BJ (cell line): ENCODE data around the gene CCDC73. TPM values are rescaled to one million over a fixed set of nuclear protein-coding genes. Genes with fewer than 3 reads are reported as not detected.

Source experiments
- CTCF ChIA-PET: fragments of 350-600 bp; formaldehyde crosslinking; extraction: SDS; loops from one replicate; lab custom pipeline; 2021; ENCODE audit warnings: antibody characterized with exemption, inconsistent platforms; lab: Yijun Ruan, JAX
- POLR2A ChIA-PET: fragments of 300-600 bp; sonication (Branson Sonifier 250); formaldehyde crosslinking; extraction: SDS; loops from one replicate; lab custom pipeline; 2021; ENCODE audit warnings: antibody characterized with exemption; lab: Charles Lee
- DNase-seq: peaks from one replicate; pipeline ENCODE4 v3.0.0-alpha.2; 2011; ENCODE audit warnings: low read depth
- H3K27me3 ChIP-seq: 2 replicates; pipeline ENCODE4 v1.6.0; 2011; ENCODE audit warnings: low read length; ENCODE audit not compliant: control insufficient read depth, insufficient read depth
- H3K36me3 ChIP-seq: 2 replicates; pipeline ENCODE4 v1.5.1; 2011; ENCODE audit warnings: low read length; ENCODE audit not compliant: control insufficient read depth, insufficient read depth
- H3K4me3 ChIP-seq: 2 replicates; pipeline ENCODE4 v1.5.1; 2011; ENCODE audit warnings: low read depth, mild to moderate bottlenecking, control low read depth, low read length
- CTCF ChIP-seq: IDR thresholded peaks from 2 replicates; pipeline ENCODE4 v1.5.1; 2011; ENCODE audit warnings: low read depth, mild to moderate bottlenecking, control low read depth, inconsistent platforms, low read length, moderate library complexity; ENCODE audit not compliant: insufficient read depth
- polyA plus RNA-seq: library from polyadenylated mRNA; depleted of rRNA; stranded (reverse); fragments of >200 nt; gene quantifications from 2 replicates; pipeline ENCODE4 v1.2.3, GENCODE V29; 2011

The CCDC73 gene
- polyA plus RNA-seq, 1 experiment, result not detected

DNA sequence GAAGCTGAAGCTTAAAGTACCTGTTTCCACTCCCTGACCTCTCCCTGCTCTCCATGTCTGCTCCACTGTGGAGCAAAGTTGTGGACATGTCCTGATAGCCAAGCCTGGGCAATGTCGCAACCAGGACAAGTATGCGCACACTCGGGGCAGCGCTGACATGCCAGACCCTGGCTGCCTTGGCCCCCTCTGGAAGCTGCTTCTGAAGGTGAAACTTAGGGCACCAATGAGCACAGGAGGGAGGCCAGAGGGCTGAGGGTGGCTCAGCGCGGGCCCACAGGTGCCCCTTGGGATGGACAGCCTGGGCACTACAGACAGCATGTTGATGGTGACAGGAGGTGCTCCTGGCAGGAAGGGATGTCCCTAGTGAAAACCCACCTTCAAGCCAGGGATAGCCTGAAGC is 90.2 kb downstream of the CCDC73 start:
- no peaks in the 10 kb centered on the region for H3K27me3 ChIP-seq

DNA sequence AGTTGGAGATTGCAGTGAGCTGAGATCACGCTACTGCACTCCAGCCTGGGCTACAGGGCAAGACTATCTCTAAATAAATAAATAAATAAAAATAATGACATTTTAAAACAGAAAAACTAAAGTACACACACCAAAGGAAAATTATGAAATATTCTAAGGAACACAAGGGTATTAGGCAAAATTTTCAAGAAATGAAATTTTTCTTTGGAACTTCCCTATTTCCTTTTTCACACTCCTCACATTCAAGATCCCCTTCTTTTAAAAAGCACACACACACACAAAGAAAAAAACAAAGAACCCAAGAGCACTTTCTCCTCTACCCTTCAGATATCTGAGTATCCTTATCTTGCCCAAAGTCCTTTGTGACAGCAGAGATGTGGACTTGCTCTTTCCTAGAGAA is 92.8 kb downstream of the CCDC73 start:
- Histone ChIP-seq H3K36me3 (no peaks in the 10 kb centered on the region), H3K27me3 (no peaks in the 10 kb centered on the region), H3K4me3 (no peak overlapping the region)
- CTCF ChIA-PET, result interaction anchor here (0.6 kb wide), 1 partner anchor 326 kb away, joined by 3 read pairs; no protein-coding TSS in a partner anchor
- TF ChIP-seq CTCF, result no peak
- DNase-seq, result no peak
- POLR2A ChIA-PET, result no interaction called here

More for the DNA sequence above, 90.2 kb downstream of the CCDC73 start:
- ChIA-PET CTCF (no interaction called here), POLR2A (no interaction called here)
- no peak for TF ChIP-seq CTCF
- Histone ChIP-seq H3K36me3 (no peaks in the 10 kb centered on the region), H3K4me3 (no peak overlapping the region)
- DNase-seq, result no peak

DNA sequence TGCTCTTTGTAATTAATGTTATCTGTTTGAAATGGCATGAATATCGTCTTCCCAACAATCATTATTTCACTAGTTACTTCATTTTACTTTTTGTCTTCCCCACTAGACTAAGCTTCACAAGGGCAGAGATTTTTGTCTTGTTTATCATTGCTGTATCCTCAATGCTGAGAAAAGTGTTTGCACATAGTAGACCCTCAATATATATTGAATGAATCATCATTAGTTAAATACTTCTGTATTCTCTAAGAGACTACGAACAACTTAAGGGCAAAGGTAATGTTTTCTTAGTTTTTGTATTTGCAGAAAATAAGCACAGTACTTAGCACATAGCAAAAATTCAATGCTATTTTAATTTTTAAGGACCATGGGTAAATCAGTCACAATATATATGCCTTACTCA is 95.9 kb downstream of the CCDC73 start:
- no peak for TF ChIP-seq CTCF

DNA sequence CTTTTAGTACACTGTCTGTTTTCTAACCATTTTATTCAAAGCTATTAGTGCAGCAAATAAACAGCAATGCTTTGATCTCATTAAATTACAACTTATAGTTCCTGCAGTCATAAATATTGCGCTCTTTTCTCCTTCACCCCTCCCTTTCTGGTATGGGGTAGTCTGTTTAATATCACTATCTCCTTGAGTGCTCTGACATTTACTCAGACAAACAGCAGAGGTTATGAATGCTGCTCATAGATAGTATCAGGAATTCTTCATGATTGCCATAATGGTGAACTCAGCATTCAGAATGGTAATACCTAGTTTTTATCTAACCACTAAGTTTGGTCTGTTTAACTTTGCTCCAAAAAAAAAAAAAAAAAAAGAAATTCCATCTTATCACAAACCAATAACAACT is 123.4 kb downstream of the CCDC73 start:
- Histone ChIP-seq H3K27me3 (no peaks in the 10 kb centered on the region), H3K4me3 (no peak overlapping the region), H3K36me3 (no peaks in the 10 kb centered on the region)
- TF ChIP-seq CTCF, result no peak
- CTCF ChIA-PET, result no interaction called here
- no peak for DNase-seq
- POLR2A ChIA-PET, result no interaction called here

More for the DNA sequence above, 95.9 kb downstream of the CCDC73 start:
- H3K4me3 ChIP-seq, result no peak overlapping the region
- no peaks in the 10 kb centered on the region for H3K27me3 ChIP-seq
- H3K36me3 ChIP-seq, result no peaks in the 10 kb centered on the region
- POLR2A ChIA-PET, result no interaction called here
- CTCF ChIA-PET, result no interaction called here
- DNase-seq, result no peak

DNA sequence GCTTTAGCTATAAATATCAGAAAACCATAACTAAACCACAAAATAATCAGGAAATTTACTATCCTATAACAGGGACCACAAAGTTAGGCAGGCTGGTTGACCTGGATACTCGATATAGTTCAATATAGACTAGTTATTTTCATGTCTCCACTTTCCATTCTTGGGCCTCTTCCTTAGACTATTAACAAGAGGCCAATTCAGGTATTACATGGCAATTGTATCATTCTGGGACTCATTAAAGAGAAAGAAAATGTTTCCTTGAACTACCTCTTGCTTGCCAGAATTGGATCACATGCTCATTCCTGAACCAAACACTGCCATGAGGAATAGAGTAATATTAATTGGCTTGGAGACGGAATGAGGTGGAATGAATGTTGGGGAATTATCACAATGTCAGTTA is 134.8 kb downstream of the CCDC73 start:
- ChIA-PET POLR2A (no interaction called here), CTCF (interaction anchor here (0.9 kb wide), 1 partner anchor 25 kb away, joined by 3 read pairs; no protein-coding TSS in a partner anchor)

More for the DNA sequence above, 134.8 kb downstream of the CCDC73 start:
- DNase-seq, result no peak
- Histone ChIP-seq H3K36me3 (no peaks in the 10 kb centered on the region), H3K4me3 (no peak overlapping the region), H3K27me3 (no peaks in the 10 kb centered on the region)
- no peak for TF ChIP-seq CTCF
